ENCODE results near the gene SNED1.

- TF ChIP-seq CTCF (IDR thresholded peaks at IDR 0.05; ENCODE audit: low read length) (no peak), EZH2 (optimal IDR thresholded peaks at IDR 0.05; ENCODE audit: low read depth, low read length) (no peak)
Measured at GRCh38 chr2:240985881-240986786, 12.3 kb upstream of the SNED1 start.
